Right lobe of liver (tissue), 6 donors: ENCODE data around the gene TRAF1. TPM values are rescaled to one million over a fixed set of nuclear protein-coding genes. Genes with fewer than 3 reads are reported as not detected.

ENCODE experiments used
- ATAC-seq, 4 donors: fragments of 200-7000 bp; cut with Tn5 transposase; one replicate each; pipeline ENCODE4 v1.9.1; 2020; ENCODE audit warnings: mild to moderate bottlenecking in 4 of 4, moderate library complexity in 4 of 4
- DNase-seq, 3 donors: peaks; one replicate each; pipeline ENCODE4 v3.0.0-alpha.2; 2020
- H3K27ac ChIP-seq, 3 donors: fragments of 200-600 bp; one replicate each; pipeline ENCODE4 v1.8.0; 2022
- H3K27me3 ChIP-seq, 2 donors: fragments of 200-600 bp; one replicate each; pipeline ENCODE4 v1.8.0; 2022
- H3K36me3 ChIP-seq, 4 donors: fragments of 200-600 bp; sonication (generic) in 1 of 4; one replicate each; pipeline versions ENCODE4 v1.5.1 to v1.8.0; 2017 to 2022; ENCODE audit warnings: control low read depth in 1 of 4
- H3K4me1 ChIP-seq, 4 donors: fragments of 200-600 bp; sonication (generic) in 1 of 4; one replicate each; pipeline versions ENCODE4 v1.5.1 to v1.8.0; 2017 to 2022; ENCODE audit warnings: control low read depth in 1 of 4
- H3K4me3 ChIP-seq, 3 donors: fragments of 200-600 bp; one replicate each; pipeline ENCODE4 v1.8.0; 2022
- H3K9me3 ChIP-seq, 4 donors: fragments of 200-600 bp; sonication (generic) in 1 of 4; one replicate each; pipeline versions ENCODE4 v1.5.1 to v1.8.0; 2017 to 2022; ENCODE audit warnings: control low read depth in 1 of 4
- POLR2A ChIP-seq: fragments of 450-650 bp; IDR thresholded peaks from one replicate; pipeline ENCODE4 v1.6.1; 2017; ENCODE audit warnings: antibody characterized with exemption, mild to moderate bottlenecking
- WGBS: methylation state at CpG from one replicate; pipeline ENCODE4 v1.1.6; 2018; ENCODE audit warnings: low coverage, low lambda C conversion rate; ENCODE audit not compliant: insufficient coverage; ENCODE audit errors: missing lambda C conversion rate; 5-methylcytosine and 5-hydroxymethylcytosine counted together
- intact Hi-C, 2 donors: fragments of 100-400 bp; cut with DNase I; formaldehyde crosslinking; loops; one replicate each; pipeline versions ENCODE4 v1.11.2 to v1.14.1; 2022
- total RNA-seq, 6 experiments: library from RNA; depleted of rRNA in 2 of 6; stranded (reverse); fragments of >200 nt in 2 of 6; fragmentation: NEBNext Ultra II Directional in 3 of 6; extraction: Animal tissue kit (Norgen Biotek cat#: 25700) in 3 of 6; gene quantifications; one replicate each; pipeline versions ENCODE4 v1.1.0 to v1.2.4, GENCODE V29; 2016 to 2023
- TF ChIP-seq, protein P1 (sequence below), 4 donors: fragments of 200-600 bp in 3 of 4; fragments of 450-650 bp in 1 of 4; IDR thresholded peaks; one replicate each; pipeline versions ENCODE4 v1.5.1 to v1.8.0; 2016 to 2022; ENCODE audit warnings: antibody characterized with exemption in 4 of 4, mild to moderate bottlenecking in 2 of 4
- donor health status: DM: no; HTN: yes; CAD: no.
- donor health status: DM: no; HTN: no; CAD: no.
- donor health status: DM: no; HTN: no; CAD: no.
- donor health status: DM: no; HTN: yes; CAD: no.
- donor health status: DM: no; HTN: yes; CAD: no.

The TRAF1 gene
- total RNA-seq, 6 experiments from 2014 or later: 0.99 to 2.5 (median 2.1) TPM

DNA sequence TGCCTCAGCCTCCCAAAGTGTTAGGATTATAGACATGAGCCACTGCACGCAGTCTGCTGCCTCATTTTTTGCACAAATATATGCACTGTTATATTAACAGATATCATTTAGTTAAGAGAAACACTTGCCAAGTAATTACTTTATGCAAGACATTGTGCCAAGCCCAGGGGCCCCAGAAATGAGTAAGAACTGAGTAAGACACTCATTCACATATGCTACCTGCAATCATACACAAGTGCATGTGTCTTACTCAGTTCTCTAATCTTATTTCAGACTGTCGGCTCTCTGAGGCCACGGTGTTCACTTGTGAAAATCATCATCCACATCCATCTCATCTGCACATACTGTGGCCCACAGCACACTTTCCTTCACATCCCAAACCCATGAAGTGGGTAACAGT, 16.0 kb downstream of the TRAF1 start:
- ATAC-seq: no peak
- Histone ChIP-seq H3K4me1 (no peaks in the 10 kb centered on the region), H3K4me3 (no peak overlapping the region), H3K9me3 (no peaks in the 10 kb centered on the region), H3K27ac (no peak overlapping the region), H3K27me3 (no peaks in the 10 kb centered on the region), H3K36me3 (no peaks in the 10 kb centered on the region)
- TF ChIP-seq, protein P1, sequence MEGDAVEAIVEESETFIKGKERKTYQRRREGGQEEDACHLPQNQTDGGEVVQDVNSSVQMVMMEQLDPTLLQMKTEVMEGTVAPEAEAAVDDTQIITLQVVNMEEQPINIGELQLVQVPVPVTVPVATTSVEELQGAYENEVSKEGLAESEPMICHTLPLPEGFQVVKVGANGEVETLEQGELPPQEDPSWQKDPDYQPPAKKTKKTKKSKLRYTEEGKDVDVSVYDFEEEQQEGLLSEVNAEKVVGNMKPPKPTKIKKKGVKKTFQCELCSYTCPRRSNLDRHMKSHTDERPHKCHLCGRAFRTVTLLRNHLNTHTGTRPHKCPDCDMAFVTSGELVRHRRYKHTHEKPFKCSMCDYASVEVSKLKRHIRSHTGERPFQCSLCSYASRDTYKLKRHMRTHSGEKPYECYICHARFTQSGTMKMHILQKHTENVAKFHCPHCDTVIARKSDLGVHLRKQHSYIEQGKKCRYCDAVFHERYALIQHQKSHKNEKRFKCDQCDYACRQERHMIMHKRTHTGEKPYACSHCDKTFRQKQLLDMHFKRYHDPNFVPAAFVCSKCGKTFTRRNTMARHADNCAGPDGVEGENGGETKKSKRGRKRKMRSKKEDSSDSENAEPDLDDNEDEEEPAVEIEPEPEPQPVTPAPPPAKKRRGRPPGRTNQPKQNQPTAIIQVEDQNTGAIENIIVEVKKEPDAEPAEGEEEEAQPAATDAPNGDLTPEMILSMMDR (IDR thresholded peaks at IDR 0.05): no peak
- TF ChIP-seq POLR2A: no peak
- WGBS: 89% methylated on average over 2 of the region's 3 CpGs
- DNase-seq: no peak
- intact Hi-C loops: no loop called here

DNA sequence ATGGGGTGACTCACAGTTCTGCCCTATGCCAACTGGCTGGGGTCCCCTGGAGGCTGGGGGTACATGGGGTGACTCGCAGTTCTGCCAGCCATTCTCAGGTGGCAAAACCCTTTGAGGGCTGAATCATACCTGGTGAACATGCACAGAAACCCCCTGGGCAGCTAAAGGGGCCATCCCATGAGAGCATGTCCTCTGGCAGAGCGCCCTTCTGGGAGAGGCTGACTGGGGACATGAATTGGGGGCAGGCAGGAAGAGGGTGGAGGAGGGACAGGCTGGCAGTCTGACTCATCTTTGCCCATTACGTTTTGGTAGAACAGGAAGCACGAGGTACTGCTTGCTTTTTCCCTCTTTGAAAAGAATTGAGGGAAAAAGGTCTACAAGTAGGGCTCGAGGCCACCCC, 16.7 kb downstream of the TRAF1 start:
- H3K9me3 ChIP-seq: no peaks in the 10 kb centered on the region
- no peaks in the 10 kb centered on the region for H3K36me3 ChIP-seq
- H3K4me3 ChIP-seq: no peak overlapping the region
- ATAC-seq: peak in 1 of 4 donors; percentile 20
- H3K4me1 ChIP-seq: no peaks in the 10 kb centered on the region
- no peak overlapping the region for H3K27ac ChIP-seq
- H3K27me3 ChIP-seq: no peaks in the 10 kb centered on the region
- intact Hi-C loops: no loop called here
- DNase-seq: no peak
- TF ChIP-seq, protein P1 (IDR thresholded peaks at IDR 0.05): no peak
- no peak for TF ChIP-seq POLR2A
- 77% methylated on average over 4 of the region's 5 CpGs for WGBS

DNA sequence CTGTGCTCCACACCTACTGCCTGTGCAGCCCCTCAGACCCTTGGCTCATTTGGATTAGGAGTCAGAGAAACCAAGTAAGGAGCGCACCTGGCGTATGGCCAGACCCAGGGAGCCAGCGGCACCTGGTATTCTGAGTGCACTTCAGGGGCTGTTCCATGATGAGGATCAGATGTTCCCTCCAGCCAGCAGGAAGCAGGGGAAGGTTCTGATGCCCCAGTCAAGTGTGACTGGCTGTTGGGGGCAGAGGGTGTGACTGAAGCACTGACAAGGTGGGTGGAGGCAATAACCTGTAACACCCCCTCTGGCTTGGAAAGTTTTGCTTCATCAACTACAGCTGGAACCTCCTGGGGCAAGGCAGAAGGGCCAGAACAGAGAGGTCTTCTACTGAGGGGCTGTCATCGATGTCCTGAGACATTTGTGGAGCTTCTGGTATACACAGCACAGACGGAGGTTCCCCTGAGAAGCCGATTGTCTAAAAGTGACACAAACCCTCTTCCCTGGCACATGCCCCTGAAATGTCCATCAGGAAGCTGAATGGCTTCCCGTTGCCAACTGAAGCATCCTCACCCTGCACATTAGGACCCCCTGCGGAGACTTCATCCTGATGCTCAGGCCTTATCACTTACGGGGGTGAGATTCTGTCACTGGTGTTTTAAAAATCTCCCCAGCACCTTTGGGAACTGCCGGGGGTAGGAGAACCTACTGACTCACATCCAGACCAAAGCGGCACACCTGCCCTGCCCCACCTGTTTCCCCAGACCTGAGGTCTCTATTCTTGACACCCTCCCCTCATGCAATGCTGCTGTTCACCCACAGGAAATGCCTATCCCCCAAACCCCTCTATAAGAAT, 21.1 kb downstream of the TRAF1 start:
- Histone ChIP-seq H3K9me3 (no peaks in the 10 kb centered on the region), H3K4me1 (no peaks in the 10 kb centered on the region), H3K4me3 (no peak overlapping the region), H3K27ac (no peak overlapping the region), H3K27me3 (no peaks in the 10 kb centered on the region), H3K36me3 (no peaks in the 10 kb centered on the region)
- ATAC-seq (no peak), DNase-seq (no peak)
- TF ChIP-seq, protein P1 (IDR thresholded peaks at IDR 0.05): no peak
- no peak for TF ChIP-seq POLR2A
- intact Hi-C loops: no loop called here
- WGBS: 82% methylated on average over 3 of the region's 11 CpGs

DNA sequence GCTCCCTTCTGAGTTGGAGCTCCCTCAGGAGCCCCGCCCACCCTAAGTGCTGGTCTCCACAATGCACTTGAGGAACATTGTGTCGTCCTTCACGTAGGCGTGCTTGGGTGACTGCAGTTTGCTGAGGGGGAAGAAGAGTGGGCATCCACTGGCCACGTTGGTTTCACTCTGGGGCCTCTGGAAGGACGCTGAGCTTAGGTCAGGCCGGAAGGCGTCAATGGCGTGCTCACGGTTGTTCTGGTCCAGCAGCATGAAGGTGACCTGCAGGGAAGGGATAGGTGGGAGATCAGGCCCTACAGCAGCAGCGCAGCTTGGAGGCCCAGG, 21.7 kb downstream of the TRAF1 start:
- no peak for ATAC-seq

More for the DNA sequence above, 21.7 kb downstream of the TRAF1 start:
- DNase-seq: no peak
- TF ChIP-seq, protein P1 (IDR thresholded peaks at IDR 0.05): no peak
- TF ChIP-seq POLR2A: no peak
- intact Hi-C loops: no loop called here
- no peak overlapping the region for H3K27ac ChIP-seq
- H3K9me3 ChIP-seq: no peaks in the 10 kb centered on the region
- H3K4me3 ChIP-seq: no peak overlapping the region
- H3K27me3 ChIP-seq: no peaks in the 10 kb centered on the region
- no CpG with 5 or more reads among the region's 11 CpGs for WGBS
- no peaks in the 10 kb centered on the region for H3K36me3 ChIP-seq
- H3K4me1 ChIP-seq: no peaks in the 10 kb centered on the region
